Measurements from ENCODE around the gene TIAM2.

GRCh38 chr6:155193526-155193925 is 198.4 kb downstream of the TIAM2 start:
- TF ChIP-seq CTCF (IDR thresholded peaks at IDR 0.05) (no peak), POLR2A (IDR thresholded peaks at IDR 0.05) (no peak), EP300 (IDR thresholded peaks at IDR 0.05; ENCODE audit: low read depth) (no peak)

All from transverse colon (tissue), 3 donors.